Glutamatergic neuron (in vitro differentiated cells): Measurements from ENCODE around the gene ANTXRL. TPM values are rescaled to one million over a fixed set of nuclear protein-coding genes. Genes with fewer than 3 reads are reported as not detected.
"Not testable (repeated sequence)": the region's sequence is repeated elsewhere in the genome, so short reads cannot be mapped to it uniquely, and the experiment has no call there.

ENCODE experiments used
- DNase-seq: peaks from one replicate; pipeline ENCODE4 v3.0.0; 2022
- H3K27ac Mint-ChIP-seq: one replicate; pipeline ENCODE4 v1.8.0; 2020; ENCODE audit warnings: mild to moderate bottlenecking, mixed read lengths, inconsistent platforms; ENCODE audit not compliant: unreplicated experiment
- H3K27me3 Mint-ChIP-seq: one replicate; pipeline ENCODE4 v1.8.0; 2020; ENCODE audit warnings: mild to moderate bottlenecking, moderate library complexity, mixed read lengths, inconsistent platforms; ENCODE audit not compliant: unreplicated experiment
- H3K36me3 Mint-ChIP-seq: one replicate; pipeline ENCODE4 v1.8.0; 2020; ENCODE audit warnings: mild to moderate bottlenecking, mixed read lengths, inconsistent platforms; ENCODE audit not compliant: unreplicated experiment
- H3K4me1 Mint-ChIP-seq: one replicate; pipeline ENCODE4 v1.8.0; 2020; ENCODE audit warnings: mild to moderate bottlenecking, low read depth, mixed read lengths, inconsistent platforms; ENCODE audit not compliant: unreplicated experiment
- H3K4me3 Mint-ChIP-seq: one replicate; pipeline ENCODE4 v1.8.0; 2020; ENCODE audit warnings: mild to moderate bottlenecking, mixed read lengths, inconsistent platforms; ENCODE audit not compliant: unreplicated experiment
- H3K9me3 Mint-ChIP-seq: one replicate; pipeline ENCODE4 v1.8.0; 2020; ENCODE audit warnings: mild to moderate bottlenecking, moderate library complexity, mixed read lengths, inconsistent platforms; ENCODE audit not compliant: unreplicated experiment
- total RNA-seq: library from RNA; stranded (reverse); fragmentation: NEBNext Ultra II Directional; extraction: Animal tissue kit (Norgen Biotek cat#: 25700); gene quantifications from one replicate; pipeline ENCODE4 v1.2.1, GENCODE V29; 2021; ENCODE audit not compliant: unreplicated experiment
- TF ChIP-seq, protein P1 (sequence below): fragments of 200-600 bp; sonication (generic); IDR thresholded peaks from one replicate; pipeline ENCODE4 v1.5.0; 2021; ENCODE audit not compliant: partially characterized antibody, unreplicated experiment

The ANTXRL gene
- total RNA-seq, 1 donor from 2014 or later: not detected

DNA sequence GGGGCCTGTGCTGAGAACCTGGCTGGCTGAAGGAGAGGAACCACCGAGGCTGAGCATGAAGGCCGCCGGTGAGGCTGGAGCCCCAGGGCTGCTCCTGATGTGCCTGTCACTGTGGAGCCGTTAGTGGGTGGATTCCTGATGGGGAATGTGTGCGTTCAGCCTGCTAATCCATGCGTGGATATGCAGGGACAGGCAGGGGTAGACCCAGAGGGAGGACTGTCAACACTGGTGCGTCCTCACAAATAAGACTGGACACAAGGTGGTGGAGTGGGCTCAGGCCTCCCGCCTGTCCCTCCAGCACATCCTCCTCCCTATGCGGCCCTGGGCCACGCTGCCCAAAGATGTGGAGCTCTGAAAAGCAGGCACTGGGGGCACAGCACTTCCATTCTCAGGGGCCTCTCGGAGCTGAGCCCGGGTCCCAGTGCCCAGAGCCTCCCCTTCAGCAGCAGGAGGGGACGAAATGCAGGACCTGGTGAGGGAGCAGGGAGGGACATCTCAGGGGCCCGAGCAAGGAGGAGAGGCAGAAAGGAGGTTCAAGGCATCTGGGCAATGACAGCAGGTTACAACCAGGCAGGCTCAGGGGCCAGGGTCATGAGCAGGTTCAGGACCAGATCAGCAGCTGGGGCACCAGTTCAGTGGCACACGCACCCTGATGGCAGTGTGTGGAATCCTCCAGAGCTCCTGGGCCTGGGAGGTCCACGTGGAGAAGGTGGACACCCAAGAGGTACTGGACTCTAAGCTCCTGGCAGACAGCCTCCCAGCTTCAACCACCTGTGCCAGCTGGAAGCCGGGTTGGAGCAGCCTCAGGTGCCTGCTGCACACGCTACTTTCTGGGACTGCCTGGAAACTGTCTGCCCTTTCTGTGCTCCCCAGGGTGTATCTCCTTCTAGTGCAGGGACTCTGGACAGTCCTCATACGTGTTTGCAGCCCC, 33.5 kb upstream of the ANTXRL start:
- TF ChIP-seq, protein P1, sequence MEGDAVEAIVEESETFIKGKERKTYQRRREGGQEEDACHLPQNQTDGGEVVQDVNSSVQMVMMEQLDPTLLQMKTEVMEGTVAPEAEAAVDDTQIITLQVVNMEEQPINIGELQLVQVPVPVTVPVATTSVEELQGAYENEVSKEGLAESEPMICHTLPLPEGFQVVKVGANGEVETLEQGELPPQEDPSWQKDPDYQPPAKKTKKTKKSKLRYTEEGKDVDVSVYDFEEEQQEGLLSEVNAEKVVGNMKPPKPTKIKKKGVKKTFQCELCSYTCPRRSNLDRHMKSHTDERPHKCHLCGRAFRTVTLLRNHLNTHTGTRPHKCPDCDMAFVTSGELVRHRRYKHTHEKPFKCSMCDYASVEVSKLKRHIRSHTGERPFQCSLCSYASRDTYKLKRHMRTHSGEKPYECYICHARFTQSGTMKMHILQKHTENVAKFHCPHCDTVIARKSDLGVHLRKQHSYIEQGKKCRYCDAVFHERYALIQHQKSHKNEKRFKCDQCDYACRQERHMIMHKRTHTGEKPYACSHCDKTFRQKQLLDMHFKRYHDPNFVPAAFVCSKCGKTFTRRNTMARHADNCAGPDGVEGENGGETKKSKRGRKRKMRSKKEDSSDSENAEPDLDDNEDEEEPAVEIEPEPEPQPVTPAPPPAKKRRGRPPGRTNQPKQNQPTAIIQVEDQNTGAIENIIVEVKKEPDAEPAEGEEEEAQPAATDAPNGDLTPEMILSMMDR: no peak
- H3K4me3 Mint-ChIP-seq: no peak overlapping the region
- H3K27ac Mint-ChIP-seq: no peak overlapping the region
- H3K36me3 Mint-ChIP-seq: no peaks in the 10 kb centered on the region
- H3K9me3 Mint-ChIP-seq: peaks cover 6% of the 10 kb centered on the region
- no peak for DNase-seq
- peaks cover 7% of the 10 kb centered on the region for H3K27me3 Mint-ChIP-seq
- peaks cover 2% of the 10 kb centered on the region for H3K4me1 Mint-ChIP-seq

- Mint-ChIP-seq H3K4me1 (no peaks in the 10 kb centered on the region), H3K27me3 (peaks cover 7% of the 10 kb centered on the region), H3K27ac (no peak overlapping the region), H3K9me3 (peaks cover 6% of the 10 kb centered on the region), H3K4me3 (no peak overlapping the region), H3K36me3 (no peaks in the 10 kb centered on the region)
- DNase-seq: no peak
- TF ChIP-seq, protein P1: no peak
These were observed 32.8 kb upstream of the ANTXRL start for GRCh38 chr10:46254007-46254383.

- H3K9me3 Mint-ChIP-seq: peaks cover 6% of the 10 kb centered on the region
These were observed 32.3 kb upstream of the ANTXRL start for GRCh38 chr10:46254467-46254866.

GRCh38 chr10:46255210-46255609, 31.6 kb upstream of the ANTXRL start:
- not testable (repeated sequence) for H3K4me3 Mint-ChIP-seq, H3K36me3 Mint-ChIP-seq, H3K27me3 Mint-ChIP-seq, H3K9me3 Mint-ChIP-seq, H3K27ac Mint-ChIP-seq, DNase-seq, H3K4me1 Mint-ChIP-seq

More at GRCh38 chr10:46254467-46254866, 32.3 kb upstream of the ANTXRL start:
- Mint-ChIP-seq H3K4me3 (no peak overlapping the region), H3K27me3 (peaks cover 7% of the 10 kb centered on the region), H3K4me1 (no peaks in the 10 kb centered on the region), H3K27ac (no peak overlapping the region), H3K36me3 (no peaks in the 10 kb centered on the region)
- TF ChIP-seq, protein P1: no peak
- no peak for DNase-seq

DNA sequence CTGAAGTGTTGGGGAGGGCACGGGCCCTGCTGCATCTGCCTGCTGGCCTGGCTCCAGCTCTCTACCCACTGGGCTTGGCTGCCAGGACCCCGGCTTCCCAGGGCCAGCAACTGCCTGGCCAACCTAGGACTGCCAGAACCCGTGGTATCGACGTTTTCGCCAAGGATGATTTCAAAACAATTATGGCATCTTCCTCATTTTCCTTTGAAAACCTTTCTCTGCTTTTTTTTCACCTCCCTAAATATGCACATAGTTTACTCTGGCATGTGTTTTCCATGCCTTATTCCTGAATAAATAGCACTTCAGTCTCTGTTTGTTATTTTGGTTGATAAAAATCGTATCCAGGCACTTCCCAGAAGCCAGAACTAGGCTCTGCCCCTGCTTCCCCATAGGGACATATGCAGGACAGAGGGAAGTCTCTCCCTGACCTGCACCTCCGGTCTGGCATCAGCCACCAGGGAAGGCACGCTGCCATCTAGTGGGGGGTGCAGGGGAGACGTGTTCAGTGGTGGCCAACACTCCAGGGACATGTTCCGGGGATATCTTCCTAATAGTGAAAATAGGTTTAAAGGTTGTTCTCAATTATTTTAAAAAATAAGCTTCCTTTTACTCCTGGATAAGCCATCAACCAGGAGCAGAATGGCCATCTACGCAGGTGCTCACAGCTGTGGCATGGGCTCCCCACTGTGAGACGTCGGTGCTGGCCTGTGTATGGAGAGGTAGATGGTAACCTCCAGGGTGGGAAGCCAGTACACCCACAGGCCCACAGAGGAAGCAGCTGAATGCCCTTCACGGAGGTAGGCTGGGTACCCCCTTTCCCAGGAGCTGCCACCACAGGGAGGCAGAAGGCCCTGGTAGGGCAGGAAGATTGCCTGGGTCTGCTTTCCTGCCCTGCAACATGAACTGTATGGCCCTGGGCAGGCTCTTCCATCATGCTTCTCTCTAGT, 30.7 kb upstream of the ANTXRL start:
- H3K36me3 Mint-ChIP-seq: no peaks in the 10 kb centered on the region
- peaks cover 5% of the 10 kb centered on the region for H3K27me3 Mint-ChIP-seq
- H3K27ac Mint-ChIP-seq: no peak overlapping the region
- H3K4me3 Mint-ChIP-seq: no peak overlapping the region
- H3K4me1 Mint-ChIP-seq: no peaks in the 10 kb centered on the region
- TF ChIP-seq, protein P1: peak; percentile 36
- peaks cover 6% of the 10 kb centered on the region for H3K9me3 Mint-ChIP-seq
- DNase-seq: peak; percentile 76
